Esophagus muscularis mucosa (tissue), 4 donors: ENCODE measurements around the gene RAB11FIP3. TPM values are rescaled to one million over a fixed set of nuclear protein-coding genes. Genes with fewer than 3 reads are reported as not detected.
"Not testable (repeated sequence)": the region's sequence is repeated elsewhere in the genome, so short reads cannot be mapped to it uniquely, and the experiment has no call there.

Experiments
- DNase-seq: peaks from one replicate; pipeline ENCODE4 v3.0.0-alpha.2; 2017; ENCODE audit errors: extremely low spot score
- H3K27ac ChIP-seq, 4 donors: fragments of 200-600 bp; sonication (generic); replicated peaks in 1 of 4; 1 replicate in 3 of 4; 2 replicates in 1 of 4; pipeline ENCODE4 v1.5.1; 2016 to 2019; ENCODE audit warnings: mild to moderate bottlenecking in 1 of 4
- H3K27me3 ChIP-seq, 4 donors: fragments of 200-600 bp; sonication (generic); one replicate each; pipeline versions ENCODE4 v1.5.1 to v1.6.0; 2016 to 2019
- H3K36me3 ChIP-seq, 4 donors: fragments of 200-600 bp; sonication (generic); one replicate each; pipeline ENCODE4 v1.5.1; 2016 to 2019
- H3K4me1 ChIP-seq, 4 donors: fragments of 200-600 bp; sonication (generic); one replicate each; pipeline ENCODE4 v1.5.1; 2016 to 2019
- H3K4me3 ChIP-seq, 4 donors: fragments of 200-600 bp; sonication (generic); 1 replicate in 2 of 4; 2 replicates in 2 of 4; pipeline ENCODE4 v1.5.1; 2016 to 2019; ENCODE audit warnings: mild to moderate bottlenecking in 4 of 4, moderate library complexity in 1 of 4
- H3K9me3 ChIP-seq, 4 donors: fragments of 200-600 bp; sonication (generic); 1 replicate in 3 of 4; 2 replicates in 1 of 4; pipeline ENCODE4 v1.5.1; 2016 to 2019
- CTCF ChIP-seq, 3 experiments: fragments of 200-600 bp in 2 of 3; fragments of 450-650 bp in 1 of 3; sonication (generic) in 2 of 3; IDR thresholded peaks; one replicate each; pipeline ENCODE4 v1.5.1; 2017 to 2019; ENCODE audit warnings: antibody characterized with exemption in 3 of 3, mild to moderate bottlenecking in 2 of 3, moderate library complexity in 1 of 3
- EP300 ChIP-seq: sonication (generic); formaldehyde crosslinking; IDR thresholded peaks from one replicate; pipeline ENCODE4 v1.6.1; 2017; ENCODE audit warnings: antibody characterized with exemption
- POLR2A ChIP-seq: fragments of 450-650 bp; IDR thresholded peaks from one replicate; pipeline ENCODE4 v1.6.1; 2017; ENCODE audit warnings: antibody characterized with exemption, moderate library complexity, mild to moderate bottlenecking, low read depth
- POLR2AphosphoS5 ChIP-seq, 2 donors: sonication (generic); formaldehyde crosslinking; IDR thresholded peaks; one replicate each; pipeline ENCODE4 v1.6.1; 2017; ENCODE audit warnings: antibody characterized with exemption in 2 of 2
- WGBS: methylation state at CpG from one replicate; pipeline ENCODE4 v1.1.5; 2018; 5-methylcytosine and 5-hydroxymethylcytosine counted together
- intact Hi-C: fragments of 100-400 bp; cut with DNase I; formaldehyde crosslinking; loops from one replicate; pipeline ENCODE4 v1.15.1; 2023
- total RNA-seq, 4 donors: library from RNA; depleted of rRNA; stranded (reverse); fragments of >200 nt; gene quantifications; one replicate each; pipeline versions ENCODE4 v1.1.0 to v1.2.1, GENCODE V29; 2016

The RAB11FIP3 gene
- total RNA-seq, 4 donors from 2014 or later, result 50.3 to 77.9 (median 58.8) TPM

GRCh38 chr16:476039-476438 is 50.6 kb downstream of the RAB11FIP3 start:
- H3K27me3 ChIP-seq, result no peaks in the 10 kb centered on the region
- H3K9me3 ChIP-seq, result no peaks in the 10 kb centered on the region
- intact Hi-C loops, result no loop called here
- peaks cover 0 to 34% (median 19%) of the 10 kb centered on the region in 4 donors for H3K4me1 ChIP-seq
- TF ChIP-seq CTCF (IDR thresholded peaks at IDR 0.05) (no peak), POLR2A (no peak), POLR2AphosphoS5 (IDR thresholded peaks at IDR 0.05) (no peak), EP300 (no peak)
- peaks cover 5 to 52% (median 24%) of the 10 kb centered on the region in 4 donors for H3K36me3 ChIP-seq
- no peak overlapping the region for H3K27ac ChIP-seq
- no peak overlapping the region for H3K4me3 ChIP-seq
- DNase-seq, result no peak
- WGBS, result 54% methylated on average over 6 of the region's 6 CpGs

- intact Hi-C loops, result no loop called here
- Histone ChIP-seq H3K36me3 (peaks cover 9 to 45% (median 15%) of the 10 kb centered on the region in 4 donors), H3K4me1 (peaks cover 0 to 19% (median 8%) of the 10 kb centered on the region in 4 donors), H3K27me3 (no peaks in the 10 kb centered on the region), H3K27ac (no peak overlapping the region), H3K4me3 (no peak overlapping the region), H3K9me3 (no peaks in the 10 kb centered on the region)
- 85% methylated on average over 23 of the region's 23 CpGs for WGBS
- no peak for TF ChIP-seq CTCF (IDR thresholded peaks at IDR 0.05)
- no peak for TF ChIP-seq POLR2A
- TF ChIP-seq EP300, result no peak
- no peak for TF ChIP-seq POLR2AphosphoS5 (IDR thresholded peaks at IDR 0.05)
- DNase-seq, result no peak
These were observed 52.1 kb downstream of the RAB11FIP3 start for GRCh38 chr16:477301-478157.

- H3K27ac ChIP-seq, H3K4me3 ChIP-seq, H3K9me3 ChIP-seq, intact Hi-C loops, DNase-seq, H3K27me3 ChIP-seq: not testable (repeated sequence)
- 93% methylated on average over 10 of the region's 10 CpGs for WGBS
- H3K36me3 ChIP-seq, result peaks cover 13 to 46% (median 18%) of the 10 kb centered on the region in 4 donors
- H3K4me1 ChIP-seq, result peaks cover 6 to 19% (median 8%) of the 10 kb centered on the region in 4 donors
These were observed 52.8 kb downstream of the RAB11FIP3 start for GRCh38 chr16:478287-478686.

- TF ChIP-seq EP300 (no peak), POLR2A (no peak), POLR2AphosphoS5 (IDR thresholded peaks at IDR 0.05) (no peak), CTCF (IDR thresholded peaks at IDR 0.05) (no peak)
- intact Hi-C loops, result no loop called here
- no peak for DNase-seq
- Histone ChIP-seq H3K9me3 (no peaks in the 10 kb centered on the region), H3K27ac (no peak overlapping the region), H3K4me1 (peaks cover 0 to 9% (median under 1%) of the 10 kb centered on the region in 4 donors), H3K36me3 (peaks cover 8 to 52% (median 22%) of the 10 kb centered on the region in 4 donors), H3K4me3 (no peak overlapping the region), H3K27me3 (no peaks in the 10 kb centered on the region)
- 88% methylated on average over 21 of the region's 31 CpGs for WGBS
These were observed 57.2 kb downstream of the RAB11FIP3 start for GRCh38 chr16:482468-483185.

- Histone ChIP-seq H3K4me3 (no peak overlapping the region), H3K36me3 (peaks cover 8 to 51% (median 23%) of the 10 kb centered on the region in 4 donors), H3K27me3 (no peaks in the 10 kb centered on the region), H3K27ac (no peak overlapping the region), H3K4me1 (peaks cover 0 to 9% (median 0%) of the 10 kb centered on the region in 4 donors), H3K9me3 (no peaks in the 10 kb centered on the region)
- TF ChIP-seq POLR2A (no peak), CTCF (IDR thresholded peaks at IDR 0.05) (no peak), EP300 (no peak), POLR2AphosphoS5 (IDR thresholded peaks at IDR 0.05) (no peak)
- no peak for DNase-seq
- 80% methylated on average over 14 of the region's 14 CpGs for WGBS
- intact Hi-C loops, result no loop called here
These were observed 58.1 kb downstream of the RAB11FIP3 start for GRCh38 chr16:483341-484075.
